Esophagus (tissue), 2 donors: ENCODE measurements around the gene PITPNC1. TPM values are rescaled to one million over a fixed set of nuclear protein-coding genes. Genes with fewer than 3 reads are reported as not detected.

Experiments
- H3K27ac ChIP-seq, 2 donors: one replicate each; pipeline ENCODE4 v1.5.1; 2013; ENCODE audit warnings: low read depth in 2 of 2, mild to moderate bottlenecking in 2 of 2, inconsistent platforms in 1 of 2, low read length in 1 of 2, moderate library complexity in 1 of 2
- H3K27me3 ChIP-seq, 2 donors: one replicate each; pipeline ENCODE4 v1.6.1; 2013; ENCODE audit warnings: low read length in 2 of 2, control low read depth in 1 of 2, mild to moderate bottlenecking in 1 of 2; ENCODE audit not compliant: insufficient read depth in 2 of 2, control insufficient read depth in 1 of 2
- H3K36me3 ChIP-seq, 2 donors: one replicate each; pipeline ENCODE4 v1.6.1; 2013; ENCODE audit warnings: low read length in 1 of 2; ENCODE audit not compliant: control insufficient read depth in 2 of 2, insufficient read depth in 2 of 2
- H3K4me1 ChIP-seq, 2 donors: one replicate each; pipeline ENCODE4 v1.6.1; 2013; ENCODE audit warnings: low read length in 1 of 2; ENCODE audit not compliant: control insufficient read depth in 2 of 2, insufficient read depth in 2 of 2
- H3K4me3 ChIP-seq, 2 donors: one replicate each; pipeline ENCODE4 v1.5.1; 2013; ENCODE audit warnings: low read length in 2 of 2, mild to moderate bottlenecking in 2 of 2, low read depth in 1 of 2, moderate library complexity in 1 of 2
- H3K9me3 ChIP-seq, 2 donors: one replicate each; pipeline ENCODE4 v1.6.1; 2013; ENCODE audit warnings: mild to moderate bottlenecking in 2 of 2, low read depth in 1 of 2, low read length in 1 of 2, moderate library complexity in 1 of 2; ENCODE audit not compliant: control insufficient read depth in 2 of 2, insufficient read depth in 1 of 2
- WGBS, 2 donors: extraction: QIAGEN DNeasy Blood & Tissue Kit; methylation state at CpG; one replicate each; pipeline ENCODE4 v1.1.7; 2013; 5-methylcytosine and 5-hydroxymethylcytosine counted together
- polyA plus RNA-seq, 2 donors: library from polyadenylated mRNA; stranded (reverse); fragments of 200-250 nt; gene quantifications; one replicate each; pipeline ENCODE4 v1.2.3, GENCODE V29; 2013
- donor health status: healthy with polysubstance abuse.
- donor health status: Bipolar disorder and iron deficiency.

The PITPNC1 gene
- polyA plus RNA-seq, 2 donors = 7.9 to 9.6 TPM

- no peaks in the 10 kb centered on the region for H3K27me3 ChIP-seq
- H3K27ac ChIP-seq = peak within 1 kb of the TSS; percentile 85 to 93
- H3K36me3 ChIP-seq = peaks cover 0 to 2% of the 10 kb centered on the region in 2 donors
- no peaks in the 10 kb centered on the region for H3K9me3 ChIP-seq
- peak within 1 kb of the TSS; percentile 86 to 98 for H3K4me3 ChIP-seq
- 1% methylated on average over 50 to 55 of the region's 55 CpGs for WGBS, 2 donors
- H3K4me1 ChIP-seq = peaks cover 0 to 7% of the 10 kb centered on the region in 2 donors
Observed at GRCh38 chr17:67366193-67367157, 10.6 kb upstream of the PITPNC1 start, which contains the start of gene PSMD12. PSMD12 (minus strand) TSS chr17:67366577; CDS start chr17:67366519, 58 bp downstream.

- Histone ChIP-seq H3K9me3 (no peaks in the 10 kb centered on the region), H3K27me3 (no peaks in the 10 kb centered on the region), H3K4me3 (no peak overlapping the region), H3K27ac (no peak overlapping the region), H3K36me3 (no peaks in the 10 kb centered on the region), H3K4me1 (peaks cover 0 to 6% of the 10 kb centered on the region in 2 donors)
Observed at GRCh38 chr17:67369676-67370075, 7.4 kb upstream of the PITPNC1 start.

- Histone ChIP-seq H3K36me3 (no peaks in the 10 kb centered on the region), H3K27ac (no peak overlapping the region), H3K27me3 (no peaks in the 10 kb centered on the region), H3K4me1 (no peaks in the 10 kb centered on the region), H3K9me3 (no peaks in the 10 kb centered on the region), H3K4me3 (no peak overlapping the region)
- WGBS, 2 donors = 89 to 92% methylated on average over 1 of the region's 1 CpG
Observed at GRCh38 chr17:67372751-67373150, 4.3 kb upstream of the PITPNC1 start.

DNA sequence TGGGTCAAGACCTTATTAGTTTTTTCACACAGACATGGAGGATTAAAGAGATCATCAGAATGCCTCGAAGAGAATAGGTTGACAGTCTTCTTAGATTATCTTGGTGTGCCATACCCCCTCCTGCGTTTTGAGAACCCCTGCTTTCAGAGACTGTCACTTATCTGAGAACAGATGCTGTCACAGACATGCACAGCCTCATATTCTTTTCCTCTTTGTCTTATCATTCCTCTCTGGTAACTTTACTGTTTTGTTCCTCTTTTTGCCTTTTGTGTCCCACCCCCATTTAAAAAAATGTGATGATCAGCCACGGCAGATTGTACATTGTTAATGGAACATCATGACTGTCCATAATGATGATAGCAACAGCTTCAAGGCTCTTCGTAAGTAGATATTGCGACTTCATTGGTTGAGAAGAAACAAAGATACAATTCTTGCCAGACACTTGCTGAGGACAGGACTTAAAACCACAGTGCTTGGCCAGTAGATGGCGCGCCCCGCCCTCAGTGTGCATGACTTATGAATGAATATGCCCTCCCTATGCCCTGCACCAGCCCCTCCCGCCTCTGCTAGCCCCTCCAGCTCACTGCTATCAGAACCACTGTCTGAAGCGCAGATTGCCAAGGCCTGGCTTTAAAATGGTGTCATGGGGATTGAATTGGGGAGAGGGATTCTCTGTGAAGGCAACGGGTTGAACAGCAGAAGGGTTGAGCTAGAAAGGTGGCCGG is 2.6 kb upstream of the PITPNC1 start:
- Histone ChIP-seq H3K4me1 (no peaks in the 10 kb centered on the region), H3K27ac (no peak overlapping the region), H3K27me3 (no peaks in the 10 kb centered on the region), H3K9me3 (no peaks in the 10 kb centered on the region), H3K36me3 (no peaks in the 10 kb centered on the region), H3K4me3 (no peak overlapping the region)
- WGBS, 2 donors = 11 to 14% methylated on average over 12 of the region's 12 CpGs

DNA sequence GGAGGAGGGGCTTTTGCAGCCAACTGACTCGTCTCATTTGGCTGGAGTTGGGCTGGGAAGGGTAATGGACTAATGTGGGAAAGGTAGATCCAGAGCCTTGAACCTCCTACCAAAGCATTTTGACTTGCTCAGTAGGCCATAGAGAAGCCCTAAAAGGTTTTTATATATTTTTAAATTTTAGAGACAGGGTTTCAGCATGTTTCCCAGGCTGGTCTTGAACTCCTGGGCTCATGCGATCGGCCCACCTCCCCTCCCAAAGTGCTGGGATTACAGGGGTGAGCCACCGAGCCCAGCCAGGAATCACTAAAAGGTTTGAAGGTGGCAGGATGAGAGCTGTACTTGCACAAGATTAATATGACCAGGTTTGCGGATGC is 2.0 kb upstream of the PITPNC1 start:
- Histone ChIP-seq H3K4me3 (no peak overlapping the region), H3K27me3 (no peaks in the 10 kb centered on the region), H3K9me3 (no peaks in the 10 kb centered on the region), H3K4me1 (no peaks in the 10 kb centered on the region), H3K36me3 (no peaks in the 10 kb centered on the region), H3K27ac (no peak overlapping the region)
- 71% methylated on average over 5 of the region's 5 CpGs for WGBS, 2 donors

DNA sequence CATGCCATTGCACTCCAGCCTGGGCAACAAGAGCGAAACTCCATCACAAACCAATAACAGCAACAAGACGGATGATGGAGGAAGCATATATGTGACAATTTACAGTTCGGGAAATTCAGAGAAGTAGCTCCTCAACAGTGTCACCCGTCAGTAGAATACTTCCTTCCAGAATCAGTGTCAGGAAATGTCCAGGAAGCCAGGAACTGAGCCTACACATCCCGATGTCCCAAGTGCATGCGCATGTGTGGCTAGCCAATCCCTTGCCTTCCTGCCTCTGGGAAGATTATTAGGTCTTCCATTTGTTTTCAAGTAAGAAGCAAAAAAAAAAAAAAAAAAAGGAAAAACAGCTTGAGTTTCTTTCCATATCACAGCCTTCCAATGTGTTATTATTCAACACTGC is 1.4 kb upstream of the PITPNC1 start:
- H3K4me1 ChIP-seq = no peaks in the 10 kb centered on the region
- no peak overlapping the region for H3K4me3 ChIP-seq
- no peak overlapping the region for H3K27ac ChIP-seq
- no peaks in the 10 kb centered on the region for H3K9me3 ChIP-seq
- H3K27me3 ChIP-seq = no peaks in the 10 kb centered on the region
- H3K36me3 ChIP-seq = no peaks in the 10 kb centered on the region
- WGBS, 2 donors = 83 to 86% methylated on average over 6 of the region's 6 CpGs

DNA sequence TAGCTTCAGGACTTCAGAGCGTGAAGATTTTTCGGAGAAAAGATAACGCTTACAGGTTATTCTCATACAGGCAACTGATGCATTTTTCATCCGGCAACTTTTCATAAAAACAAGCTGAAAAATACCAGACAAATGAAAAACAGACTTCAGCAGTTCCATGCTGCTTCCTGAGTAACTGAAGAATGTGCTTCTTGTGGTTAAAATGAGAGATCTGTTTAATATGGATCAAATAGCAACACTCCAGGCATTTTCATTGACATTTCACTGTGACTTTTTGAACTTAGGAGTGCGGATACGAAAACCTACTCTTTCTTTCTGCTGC is 705 bp upstream of the PITPNC1 start:
- Histone ChIP-seq H3K9me3 (no peaks in the 10 kb centered on the region), H3K27ac (peak overlapping the region; percentile 80 to 84), H3K36me3 (no peaks in the 10 kb centered on the region), H3K27me3 (no peaks in the 10 kb centered on the region), H3K4me3 (peak overlapping the region; percentile 71 to 81), H3K4me1 (no peaks in the 10 kb centered on the region)
- 38 to 43% methylated on average over 6 of the region's 6 CpGs for WGBS, 2 donors

GRCh38 chr17:67377488-67378453 is 690 bp downstream of the PITPNC1 start:
- Histone ChIP-seq H3K27ac (peak overlapping the region; percentile 80 to 84), H3K4me3 (peak overlapping the region; percentile 71 to 81), H3K36me3 (no peaks in the 10 kb centered on the region), H3K4me1 (no peaks in the 10 kb centered on the region), H3K9me3 (no peaks in the 10 kb centered on the region), H3K27me3 (no peaks in the 10 kb centered on the region)
- 0% methylated on average over 76 to 100 of the region's 100 CpGs for WGBS, 2 donors
